ENCODE results near the gene PCBP3.

PCBP3 gene

GRCh38 chr21:45987121-45987711 is 343.7 kb downstream of the PCBP3 start:
- DNase-seq: no peak

- no peak for DNase-seq
These were observed 345.1 kb downstream of the PCBP3 start for GRCh38 chr21:45988366-45989347.

GRCh38 chr21:45989355-45990048 is 346.0 kb downstream of the PCBP3 start:
- no peak for DNase-seq

- DNase-seq: no peak
These were observed 346.7 kb downstream of the PCBP3 start for GRCh38 chr21:45990049-45990711.

- DNase-seq: no peak
These were observed 347.4 kb downstream of the PCBP3 start for GRCh38 chr21:45990741-45991605.

- DNase-seq: no peak
These were observed 348.2 kb downstream of the PCBP3 start for GRCh38 chr21:45991606-45992300.

Measured in inflammatory macrophage (primary cell).